ENCODE results near the gene ZNF44.
"Not testable (repeated sequence)": the region's sequence is repeated elsewhere in the genome, so short reads cannot be mapped to it uniquely, and the experiment has no call there.

Gene ZNF44

GRCh38 chr19:12294249-12295158 lies at the start of gene ZNF44:
Gene ZNF44 (minus strand): TSS chr19:12294883. CDS start chr19:12294694, 189 bp downstream.
- peak; percentile 91 for FAIRE-seq

DNA sequence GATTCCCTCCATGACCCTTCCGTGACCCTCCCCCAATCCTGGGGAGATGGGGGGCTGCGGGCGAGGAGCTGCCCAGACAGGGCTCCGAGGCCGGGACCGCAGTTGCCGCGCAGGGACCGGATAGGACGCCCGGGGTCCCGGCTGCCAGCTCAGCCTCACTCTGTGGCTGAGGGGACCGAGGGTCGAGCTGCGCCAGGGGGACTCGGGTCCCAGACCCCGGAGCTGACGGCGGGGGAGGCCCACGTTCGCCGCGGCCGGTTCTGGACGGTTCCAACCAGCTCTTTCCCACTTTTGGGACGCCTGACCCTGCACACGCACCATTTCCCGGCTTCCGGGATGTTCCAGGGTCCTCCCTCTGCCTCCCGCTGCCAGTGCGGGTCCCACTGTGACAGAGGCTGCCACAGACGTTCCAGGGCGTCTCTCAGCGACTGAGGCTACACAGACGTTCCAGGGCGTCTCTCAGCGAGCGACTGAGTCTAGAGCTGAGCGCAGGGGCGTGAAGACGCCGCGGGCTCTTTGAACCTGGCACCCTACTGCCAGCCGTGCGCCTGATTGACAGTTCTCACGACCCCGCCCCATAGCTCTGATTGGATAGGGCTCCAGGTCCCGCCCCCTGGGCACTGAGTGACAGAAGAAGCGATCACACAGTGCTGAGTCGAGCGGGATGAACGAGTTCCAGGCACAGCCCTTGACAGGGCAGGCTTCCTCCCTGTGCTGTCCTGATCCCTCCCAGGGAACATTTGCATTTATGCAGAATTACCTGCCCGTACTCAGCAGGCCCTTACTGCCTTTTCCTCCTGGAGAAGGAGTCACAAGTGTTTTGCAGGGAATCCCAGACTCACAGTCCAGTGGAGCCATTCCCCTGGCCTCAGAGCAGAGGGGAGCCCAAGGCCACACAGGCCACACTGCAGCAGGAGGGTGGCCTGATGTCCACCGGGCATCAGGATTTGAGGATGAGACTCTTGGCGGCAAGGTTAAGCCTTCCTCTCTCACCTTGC lies 38.8 kb upstream of the ZNF44 start, which contains the start of gene ZNF563:
TSS of gene ZNF563 (minus strand) at position 472 of the 998 bp plus-strand sequence. CDS start at position 321, 151 bp downstream.
- FAIRE-seq, result peak; percentile 87

DNA sequence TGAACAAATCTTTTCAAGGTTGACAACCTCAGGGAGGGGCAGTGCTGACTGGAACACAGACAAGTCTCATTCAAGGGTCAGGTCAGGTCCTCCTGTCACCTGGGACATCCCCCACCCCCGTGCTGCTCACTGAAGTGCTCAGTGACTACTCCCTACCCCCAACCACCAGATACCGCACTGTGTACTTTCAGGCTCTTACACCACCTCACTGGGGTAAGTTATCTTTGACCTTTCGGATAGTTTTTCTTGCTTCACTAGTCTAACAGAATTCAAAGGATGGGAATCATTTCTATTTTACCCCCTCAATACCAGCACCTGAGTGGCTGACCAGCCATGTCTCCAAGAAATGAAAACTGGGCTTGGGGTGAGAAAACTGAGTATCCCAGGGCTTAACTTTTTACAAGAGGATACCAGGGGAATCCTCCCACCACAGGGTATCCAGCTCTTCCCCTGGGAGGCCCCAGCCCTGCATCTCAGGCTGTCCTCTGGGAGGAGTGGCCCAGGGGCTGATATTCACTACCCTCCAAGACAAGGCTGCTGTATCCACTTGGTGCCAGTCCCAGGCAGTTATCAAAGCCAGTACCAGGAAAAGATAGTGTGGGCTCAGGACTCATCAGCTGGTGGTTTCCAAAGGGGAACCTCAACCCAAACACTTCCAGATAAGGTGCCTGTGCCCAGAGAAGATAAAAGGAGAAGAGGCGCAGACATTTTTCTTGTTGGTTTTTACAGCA lies 36.7 kb upstream of the ZNF44 start:
- FAIRE-seq, result no peak

- FAIRE-seq, result no peak
Observed at GRCh38 chr19:12330340-12330739, 35.7 kb upstream of the ZNF44 start.

- FAIRE-seq, result no peak
Observed at GRCh38 chr19:12325690-12326089, 31.0 kb upstream of the ZNF44 start.

DNA sequence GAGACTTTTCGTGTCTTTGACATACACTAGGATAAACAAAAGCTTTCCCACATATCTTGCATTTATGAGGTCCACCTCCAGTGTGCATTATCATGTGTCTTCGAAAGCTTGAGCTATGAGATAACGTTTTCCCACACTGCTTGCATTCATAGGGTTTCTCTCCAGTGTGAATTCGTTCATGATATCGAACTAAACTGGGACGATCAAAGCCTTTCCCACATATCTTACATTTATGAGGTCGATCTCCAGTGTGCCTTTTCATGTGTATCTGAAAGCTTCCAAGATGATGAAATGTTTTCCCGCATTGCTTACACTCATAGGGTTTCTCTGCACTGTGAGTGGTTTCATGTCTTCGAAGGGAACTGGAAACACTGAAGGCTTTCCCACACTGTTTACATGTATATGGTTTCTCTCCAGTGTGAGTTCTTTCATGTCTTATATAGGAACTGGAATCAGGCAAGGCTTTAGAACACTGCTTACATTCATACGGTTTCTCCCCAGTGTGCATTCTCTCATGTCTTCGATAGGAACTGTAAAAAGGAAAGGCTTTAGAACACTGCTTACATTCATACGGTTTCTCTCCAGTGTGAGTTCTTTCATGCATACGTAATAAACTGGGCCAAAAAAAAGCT lies 24.2 kb upstream of the ZNF44 start:
- FAIRE-seq, result no peak

GRCh38 chr19:12314553-12314952 lies 19.9 kb upstream of the ZNF44 start:
- no peak for FAIRE-seq

- FAIRE-seq, result not testable (repeated sequence)
Observed at GRCh38 chr19:12308891-12309290, 14.2 kb upstream of the ZNF44 start.

- FAIRE-seq, result no peak
Observed at GRCh38 chr19:12295191-12295590, 508 bp upstream of the ZNF44 start.

GRCh38 chr19:12293777-12294248 lies 870 bp downstream of the ZNF44 start:
- no peak for FAIRE-seq

- no peak for FAIRE-seq
Observed at GRCh38 chr19:12289790-12290065, 5.0 kb downstream of the ZNF44 start.

GRCh38 chr19:12287958-12288500 lies 6.7 kb downstream of the ZNF44 start:
- no peak for FAIRE-seq

GRCh38 chr19:12284631-12285030 lies 10.1 kb downstream of the ZNF44 start:
- no peak for FAIRE-seq

DNA sequence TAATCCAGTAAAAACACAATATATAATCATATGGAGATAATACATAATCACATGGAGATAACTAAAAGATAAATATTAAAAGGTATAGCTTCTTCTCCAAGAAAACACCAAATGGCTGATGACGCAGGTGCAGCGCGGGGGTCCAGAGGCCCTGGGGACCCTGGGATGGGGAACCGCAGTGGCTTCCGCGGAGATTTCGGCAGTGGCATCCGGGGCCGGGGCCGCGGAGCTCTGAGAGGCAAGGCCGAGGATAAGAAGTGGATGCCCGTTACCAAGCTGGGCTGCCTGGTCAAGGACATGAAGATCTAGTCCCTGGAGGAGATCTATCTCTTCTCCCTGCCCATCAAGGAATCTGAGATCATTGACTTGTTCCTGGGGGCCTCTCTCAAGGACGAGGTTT lies 10.5 kb downstream of the ZNF44 start:
- no peak for FAIRE-seq

GRCh38 chr19:12278713-12279112 lies 16.0 kb downstream of the ZNF44 start:
- no peak for FAIRE-seq

DNA sequence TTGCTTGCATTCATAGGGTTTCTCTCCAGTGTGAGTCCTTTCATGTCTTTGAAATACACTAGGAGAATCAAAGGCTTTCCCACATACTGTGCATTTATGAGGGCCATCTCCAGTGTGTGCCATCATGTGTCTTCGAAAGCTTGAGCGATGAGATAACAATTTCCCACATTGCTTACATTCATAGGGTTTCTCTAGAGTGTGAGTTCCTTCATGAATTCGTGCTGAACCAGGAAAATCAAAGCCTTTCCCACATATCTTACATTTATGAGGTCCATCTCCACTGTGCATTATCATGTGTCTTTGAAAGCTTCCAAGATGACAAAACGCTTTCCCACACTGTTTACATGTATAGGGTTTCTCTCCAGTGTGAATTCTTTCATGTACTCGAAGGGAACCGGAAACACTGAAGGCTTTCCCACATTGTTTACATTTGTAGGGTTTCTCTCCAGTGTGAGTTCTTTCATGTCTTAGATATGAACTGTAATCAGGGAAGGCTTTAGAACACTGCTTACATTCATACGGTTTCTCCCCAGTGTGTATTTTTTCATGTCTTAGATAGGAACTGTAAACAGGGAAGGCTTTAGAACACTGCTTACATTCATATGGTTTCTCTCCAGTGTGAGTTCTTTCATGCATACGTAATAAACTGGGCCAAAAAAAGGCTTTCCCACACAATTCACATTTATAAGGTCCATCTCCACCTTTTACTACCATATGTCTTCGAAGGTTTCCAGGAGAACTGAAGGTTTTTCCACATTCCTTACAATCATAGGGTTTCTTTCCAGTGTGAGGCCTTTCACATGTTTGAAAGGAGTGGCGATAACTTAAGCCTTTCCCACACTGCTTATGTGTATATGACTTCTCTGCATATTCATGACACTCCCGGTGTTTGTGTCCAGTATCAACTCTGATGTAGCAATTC lies 21.4 kb downstream of the ZNF44 start:
- FAIRE-seq, result no peak

DNA sequence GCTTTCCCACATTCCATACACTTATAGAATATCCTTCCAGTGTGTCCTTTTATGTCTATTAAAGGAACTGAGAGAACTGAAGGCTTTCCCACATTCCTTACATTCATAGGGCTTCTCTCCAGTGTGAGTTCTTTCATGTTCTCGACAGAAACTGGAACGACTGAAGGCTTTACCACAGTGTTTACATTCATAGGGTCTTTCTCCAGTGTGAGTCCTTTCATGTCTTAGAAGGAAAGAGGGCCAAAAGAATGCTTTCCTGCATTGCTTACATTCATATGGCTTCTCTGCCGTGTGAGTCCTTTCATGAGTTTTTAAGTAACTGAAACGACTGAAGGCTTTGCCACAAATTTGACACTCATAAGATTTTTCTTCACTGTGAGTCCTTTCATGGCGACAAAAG lies 22.3 kb downstream of the ZNF44 start:
- FAIRE-seq, result no peak

DNA sequence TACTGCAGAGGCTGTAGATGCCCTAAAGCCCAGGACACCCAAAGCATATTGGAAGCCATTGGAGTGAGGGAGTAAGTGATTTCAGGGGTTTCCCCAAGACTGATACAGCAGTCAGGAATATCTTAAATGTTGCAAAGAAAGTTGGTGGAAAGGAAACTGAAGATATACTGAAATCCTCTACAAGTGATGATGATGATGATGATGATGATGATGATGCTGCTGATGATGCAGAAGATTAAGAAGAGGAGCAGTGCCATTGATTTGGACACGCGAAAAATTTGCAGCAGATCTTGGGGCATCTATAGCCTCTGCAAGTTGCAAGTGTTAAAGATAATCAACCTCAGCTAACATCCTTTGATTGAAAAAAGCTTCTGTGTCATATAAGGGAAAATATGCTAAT lies 23.8 kb downstream of the ZNF44 start:
- no peak for FAIRE-seq

DNA sequence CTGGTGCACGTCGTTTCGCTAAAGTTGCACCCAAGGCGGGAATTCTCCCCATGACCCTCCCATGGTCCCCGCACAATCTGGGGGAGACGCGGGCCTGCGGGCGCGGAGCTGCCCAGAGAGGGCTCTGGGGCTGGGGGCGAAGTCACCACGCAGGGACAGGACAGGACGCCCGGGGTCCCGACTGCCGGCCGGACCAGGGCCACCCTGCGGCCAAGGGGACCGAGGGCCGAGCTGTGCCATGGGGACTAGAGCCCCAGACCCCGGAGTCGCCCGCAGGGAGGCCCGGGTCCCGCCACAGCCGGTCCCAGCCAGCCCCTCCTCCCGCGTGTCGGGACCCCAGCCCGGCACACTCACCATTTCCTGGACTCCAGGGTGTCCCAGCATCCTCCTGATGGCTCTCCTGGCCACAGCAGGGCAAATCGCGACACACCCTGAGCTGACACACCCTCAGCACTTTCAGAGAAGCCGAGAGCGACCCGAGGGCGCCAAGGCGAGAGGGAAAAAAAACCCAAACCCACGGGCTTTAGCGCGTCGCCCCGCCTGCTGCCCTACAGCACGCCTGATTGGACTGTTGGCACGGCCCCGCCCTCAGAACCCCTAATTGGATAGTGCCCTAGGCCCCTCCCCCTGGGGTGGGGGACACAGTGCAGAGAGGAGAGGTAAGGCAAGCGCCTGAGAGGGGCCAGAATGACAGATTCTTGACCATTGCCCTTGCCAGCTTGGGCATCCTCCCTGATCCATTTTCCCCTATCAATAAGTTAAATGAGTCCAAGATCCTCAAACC lies 28.6 kb downstream of the ZNF44 start:
- no peak for FAIRE-seq

- FAIRE-seq, result no peak
Observed at GRCh38 chr19:12261554-12261953, 33.1 kb downstream of the ZNF44 start.

All from endometrium (tissue), 2 donors.